ENCODE measurements around the gene EIF3D.

EIF3D gene

GRCh38 chr22:36510966-36511881, 17.7 kb downstream of the EIF3D start:
- Histone ChIP-seq H3K4me3 (ENCODE audit: insufficient read depth, low read depth, low read length) (no peak overlapping the region), H3K9me3 (ENCODE audit: control insufficient read depth, low read length) (no peaks in the 10 kb centered on the region), H3K4me1 (ENCODE audit: control insufficient read depth, insufficient read depth, low read length) (no peaks in the 10 kb centered on the region), H3K27ac (ENCODE audit: insufficient read depth, low read depth, low read length, poor library complexity, severe bottlenecking) (peak overlapping the region; percentile 4), H3K27me3 (ENCODE audit: control insufficient read depth, insufficient read depth, low read length, poor library complexity, severe bottlenecking) (no peaks in the 10 kb centered on the region), H3K36me3 (ENCODE audit: control insufficient read depth, insufficient read depth, low read length) (peaks cover 33% of the 10 kb centered on the region)
- 84 to 86% methylated on average over 17 of the region's 17 CpGs for WGBS, 2 experiments

- no peaks in the 10 kb centered on the region for H3K4me1 ChIP-seq (ENCODE audit: control insufficient read depth, insufficient read depth, low read length)
- no peaks in the 10 kb centered on the region for H3K9me3 ChIP-seq (ENCODE audit: control insufficient read depth, low read length)
- WGBS, 2 experiments = 93 to 99% methylated on average over 2 to 3 of the region's 3 CpGs
- H3K4me3 ChIP-seq (ENCODE audit: insufficient read depth, low read depth, low read length) = no peak overlapping the region
- no peaks in the 10 kb centered on the region for H3K27me3 ChIP-seq (ENCODE audit: control insufficient read depth, insufficient read depth, low read length, poor library complexity, severe bottlenecking)
- H3K36me3 ChIP-seq (ENCODE audit: control insufficient read depth, insufficient read depth, low read length) = peaks cover 26% of the 10 kb centered on the region
- no peak overlapping the region for H3K27ac ChIP-seq (ENCODE audit: insufficient read depth, low read depth, low read length, poor library complexity, severe bottlenecking)
These were observed 18.6 kb downstream of the EIF3D start for GRCh38 chr22:36510384-36510783.

GRCh38 chr22:36507518-36508010, 21.4 kb downstream of the EIF3D start:
- H3K9me3 ChIP-seq (ENCODE audit: control insufficient read depth, low read length) = no peaks in the 10 kb centered on the region
- no peak overlapping the region for H3K27ac ChIP-seq (ENCODE audit: insufficient read depth, low read depth, low read length, poor library complexity, severe bottlenecking)
- peaks cover 31% of the 10 kb centered on the region for H3K36me3 ChIP-seq (ENCODE audit: control insufficient read depth, insufficient read depth, low read length)
- H3K4me1 ChIP-seq (ENCODE audit: control insufficient read depth, insufficient read depth, low read length) = no peaks in the 10 kb centered on the region
- WGBS, 2 experiments = 93 to 95% methylated on average over 6 of the region's 6 CpGs
- no peaks in the 10 kb centered on the region for H3K27me3 ChIP-seq (ENCODE audit: control insufficient read depth, insufficient read depth, low read length, poor library complexity, severe bottlenecking)
- peak overlapping the region; percentile 40 for H3K4me3 ChIP-seq (ENCODE audit: insufficient read depth, low read depth, low read length)

- WGBS, 2 experiments = 10 to 11% methylated on average over 75 of the region's 75 CpGs
- no peaks in the 10 kb centered on the region for H3K4me1 ChIP-seq (ENCODE audit: control insufficient read depth, insufficient read depth, low read length)
- no peak within 1 kb of the TSS for H3K27ac ChIP-seq (ENCODE audit: insufficient read depth, low read depth, low read length, poor library complexity, severe bottlenecking)
- H3K36me3 ChIP-seq (ENCODE audit: control insufficient read depth, insufficient read depth, low read length) = peaks cover 26% of the 10 kb centered on the region
- H3K27me3 ChIP-seq (ENCODE audit: control insufficient read depth, insufficient read depth, low read length, poor library complexity, severe bottlenecking) = no peaks in the 10 kb centered on the region
- H3K9me3 ChIP-seq (ENCODE audit: control insufficient read depth, low read length) = no peaks in the 10 kb centered on the region
- H3K4me3 ChIP-seq (ENCODE audit: insufficient read depth, low read depth, low read length) = peak within 1 kb of the TSS; percentile 40
These were observed 22.1 kb downstream of the EIF3D start, which contains the start of gene FOXRED2 for GRCh38 chr22:36506637-36507517. FOXRED2 (minus strand) TSS chr22:36507040; CDS start chr22:36506422, 618 bp downstream.

- WGBS, 2 experiments = 97% methylated on average over 60 of the region's 60 CpGs
- Histone ChIP-seq H3K4me3 (ENCODE audit: insufficient read depth, low read depth, low read length) (peak overlapping the region; percentile 40), H3K27me3 (ENCODE audit: control insufficient read depth, insufficient read depth, low read length, poor library complexity, severe bottlenecking) (no peaks in the 10 kb centered on the region), H3K9me3 (ENCODE audit: control insufficient read depth, low read length) (no peaks in the 10 kb centered on the region), H3K36me3 (ENCODE audit: control insufficient read depth, insufficient read depth, low read length) (peaks cover 19% of the 10 kb centered on the region), H3K4me1 (ENCODE audit: control insufficient read depth, insufficient read depth, low read length) (no peaks in the 10 kb centered on the region), H3K27ac (ENCODE audit: insufficient read depth, low read depth, low read length, poor library complexity, severe bottlenecking) (no peak overlapping the region)
These were observed 22.8 kb downstream of the EIF3D start for GRCh38 chr22:36505998-36506635.

- Histone ChIP-seq H3K4me3 (ENCODE audit: insufficient read depth, low read depth, low read length) (no peak overlapping the region), H3K27ac (ENCODE audit: insufficient read depth, low read depth, low read length, poor library complexity, severe bottlenecking) (no peak overlapping the region), H3K9me3 (ENCODE audit: control insufficient read depth, low read length) (no peaks in the 10 kb centered on the region), H3K36me3 (ENCODE audit: control insufficient read depth, insufficient read depth, low read length) (peaks cover 14% of the 10 kb centered on the region), H3K27me3 (ENCODE audit: control insufficient read depth, insufficient read depth, low read length, poor library complexity, severe bottlenecking) (no peaks in the 10 kb centered on the region), H3K4me1 (ENCODE audit: control insufficient read depth, insufficient read depth, low read length) (no peaks in the 10 kb centered on the region)
- 93 to 94% methylated on average over 30 of the region's 30 CpGs for WGBS, 2 experiments
These were observed 30.9 kb downstream of the EIF3D start for GRCh38 chr22:36497910-36498665.

GRCh38 chr22:36493690-36494110, 35.3 kb downstream of the EIF3D start:
- no peak overlapping the region for H3K27ac ChIP-seq (ENCODE audit: insufficient read depth, low read depth, low read length, poor library complexity, severe bottlenecking)
- H3K4me3 ChIP-seq (ENCODE audit: insufficient read depth, low read depth, low read length) = no peak overlapping the region
- no peaks in the 10 kb centered on the region for H3K4me1 ChIP-seq (ENCODE audit: control insufficient read depth, insufficient read depth, low read length)
- no peaks in the 10 kb centered on the region for H3K27me3 ChIP-seq (ENCODE audit: control insufficient read depth, insufficient read depth, low read length, poor library complexity, severe bottlenecking)
- no peaks in the 10 kb centered on the region for H3K9me3 ChIP-seq (ENCODE audit: control insufficient read depth, low read length)
- WGBS, 2 experiments = 95 to 96% methylated on average over 16 of the region's 16 CpGs
- H3K36me3 ChIP-seq (ENCODE audit: control insufficient read depth, insufficient read depth, low read length) = peaks cover 15% of the 10 kb centered on the region

- Histone ChIP-seq H3K27ac (ENCODE audit: insufficient read depth, low read depth, low read length, poor library complexity, severe bottlenecking) (no peak overlapping the region), H3K36me3 (ENCODE audit: control insufficient read depth, insufficient read depth, low read length) (peaks cover 15% of the 10 kb centered on the region), H3K4me3 (ENCODE audit: insufficient read depth, low read depth, low read length) (no peak overlapping the region), H3K4me1 (ENCODE audit: control insufficient read depth, insufficient read depth, low read length) (no peaks in the 10 kb centered on the region), H3K27me3 (ENCODE audit: control insufficient read depth, insufficient read depth, low read length, poor library complexity, severe bottlenecking) (no peaks in the 10 kb centered on the region), H3K9me3 (ENCODE audit: control insufficient read depth, low read length) (no peaks in the 10 kb centered on the region)
- WGBS, 2 experiments = 88 to 94% methylated on average over 5 of the region's 5 CpGs
These were observed 36.9 kb downstream of the EIF3D start for GRCh38 chr22:36492109-36492508.

GRCh38 chr22:36491155-36491554, 37.8 kb downstream of the EIF3D start:
- 93 to 95% methylated on average over 7 of the region's 7 CpGs for WGBS, 2 experiments
- H3K36me3 ChIP-seq (ENCODE audit: control insufficient read depth, insufficient read depth, low read length) = peaks cover 15% of the 10 kb centered on the region
- H3K9me3 ChIP-seq (ENCODE audit: control insufficient read depth, low read length) = no peaks in the 10 kb centered on the region
- no peak overlapping the region for H3K4me3 ChIP-seq (ENCODE audit: insufficient read depth, low read depth, low read length)
- H3K27ac ChIP-seq (ENCODE audit: insufficient read depth, low read depth, low read length, poor library complexity, severe bottlenecking) = no peak overlapping the region
- no peaks in the 10 kb centered on the region for H3K4me1 ChIP-seq (ENCODE audit: control insufficient read depth, insufficient read depth, low read length)
- H3K27me3 ChIP-seq (ENCODE audit: control insufficient read depth, insufficient read depth, low read length, poor library complexity, severe bottlenecking) = no peaks in the 10 kb centered on the region

All from ectodermal cell (in vitro differentiated cells).